GM19035 (cell line): ENCODE results near the gene NHLRC4.

Source experiments
- ATAC-seq: cut with Tn5 transposase; IDR thresholded peaks from one replicate; pipeline ENCODE4 v1.9.1; 2021; ENCODE audit not compliant: unreplicated experiment

The NHLRC4 gene

DNA sequence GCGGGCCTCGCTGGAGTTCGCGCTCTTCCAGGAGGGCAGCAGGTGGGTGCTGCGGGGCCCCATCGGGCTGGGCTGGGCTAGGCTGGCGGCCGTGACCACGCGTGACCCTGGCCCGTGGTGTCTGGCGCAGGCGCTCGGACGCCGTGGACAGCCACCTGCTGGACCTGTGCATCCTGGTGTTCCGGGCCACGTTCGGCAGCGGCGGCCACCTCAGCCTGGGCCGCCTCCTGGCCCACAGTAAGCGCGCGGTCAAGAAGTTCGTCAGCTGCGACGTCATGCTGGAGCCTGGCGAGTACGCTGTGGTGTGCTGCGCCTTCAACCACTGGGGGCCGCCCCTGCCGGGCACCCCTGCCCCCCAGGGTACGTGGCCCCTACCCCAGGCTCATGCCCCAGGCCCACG, 14.6 kb upstream of the NHLRC4 start:
- ATAC-seq: no peak

DNA sequence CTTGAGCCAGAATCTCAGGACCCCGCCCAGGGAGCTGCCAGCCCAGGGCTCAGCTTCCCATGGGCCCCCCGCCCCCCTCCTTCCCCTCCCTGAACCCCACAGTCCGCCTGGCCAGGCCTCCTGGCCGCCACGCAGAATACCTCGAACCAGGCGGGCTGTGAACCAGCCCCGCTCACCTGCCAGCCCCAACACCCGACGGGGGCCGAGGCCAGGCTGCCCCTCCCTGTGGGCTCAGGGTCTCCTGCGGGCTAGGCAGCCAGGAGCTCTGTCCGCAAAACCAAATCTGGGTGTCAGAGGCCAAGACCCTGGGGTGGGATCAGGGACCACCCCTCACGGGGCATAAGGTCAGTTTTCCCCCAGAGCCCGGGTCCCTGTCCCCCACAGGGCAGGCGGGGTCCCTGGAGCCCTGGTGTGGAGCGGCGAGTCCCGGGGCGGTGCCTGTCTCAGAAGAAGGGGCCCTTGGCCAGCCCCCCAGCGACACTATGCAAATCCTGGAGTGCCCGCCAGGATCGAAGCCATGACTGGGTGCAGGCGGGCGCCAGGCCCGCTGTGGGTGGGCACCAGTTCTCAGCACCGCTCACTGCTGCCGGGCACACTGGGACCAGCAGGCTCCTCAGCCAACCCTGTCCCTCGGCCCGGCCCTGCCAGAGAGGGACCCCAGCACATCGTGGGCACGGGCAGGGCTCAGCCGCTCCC, 13.1 kb upstream of the NHLRC4 start:
- no peak for ATAC-seq

DNA sequence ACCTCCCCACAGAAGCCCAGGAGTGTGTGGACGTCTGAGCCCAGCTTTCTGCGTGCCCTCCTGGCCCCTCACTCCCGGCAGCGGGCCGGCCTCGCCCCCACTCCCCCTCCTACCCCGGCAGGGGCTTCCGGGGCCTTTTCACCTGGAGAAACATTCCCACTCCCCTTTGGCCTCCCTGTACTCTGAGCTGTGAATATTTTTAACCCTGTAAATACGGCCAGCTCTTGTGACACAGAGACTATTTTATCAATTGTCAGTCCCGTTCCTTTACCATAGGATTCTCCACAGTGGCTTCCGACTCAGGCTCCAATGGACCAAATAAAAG, 12.5 kb upstream of the NHLRC4 start:
- ATAC-seq: no peak

DNA sequence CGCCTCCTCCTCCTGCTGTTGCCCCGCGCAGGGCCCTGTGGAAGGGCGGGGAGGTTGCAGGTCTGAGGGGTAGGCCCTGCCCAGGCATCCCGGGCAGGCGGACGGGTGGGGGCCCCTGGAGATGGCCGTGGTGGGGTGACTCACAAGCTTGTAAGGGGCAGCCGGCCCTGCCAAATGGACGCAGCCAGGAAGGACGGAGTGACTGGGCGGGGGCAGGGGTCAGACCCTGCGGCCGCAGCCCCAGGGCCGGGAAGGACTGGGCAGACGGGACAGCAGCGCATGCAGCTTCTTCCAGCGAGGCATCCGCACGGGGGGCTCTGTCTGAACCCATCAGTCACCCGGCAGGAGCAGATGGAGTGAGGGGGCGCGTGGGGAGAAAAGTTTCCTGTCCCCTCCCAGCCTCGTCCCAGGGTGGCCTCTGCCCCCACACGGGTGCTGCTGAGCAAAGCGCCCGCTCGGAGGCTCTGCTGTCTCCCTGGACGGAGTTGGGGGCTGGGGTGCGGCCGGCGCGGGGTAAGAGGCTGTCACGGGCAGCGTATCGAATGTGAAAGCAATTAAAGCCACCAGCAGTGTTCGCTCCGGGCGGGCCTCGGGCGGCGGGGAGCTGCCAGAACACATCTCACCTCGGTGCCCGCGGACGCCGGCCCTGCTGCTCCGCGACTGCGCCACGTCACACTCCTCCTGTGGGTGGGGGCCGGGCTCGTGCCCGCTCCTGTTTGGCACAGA, 12.0 kb upstream of the NHLRC4 start:
- ATAC-seq: no peak

DNA sequence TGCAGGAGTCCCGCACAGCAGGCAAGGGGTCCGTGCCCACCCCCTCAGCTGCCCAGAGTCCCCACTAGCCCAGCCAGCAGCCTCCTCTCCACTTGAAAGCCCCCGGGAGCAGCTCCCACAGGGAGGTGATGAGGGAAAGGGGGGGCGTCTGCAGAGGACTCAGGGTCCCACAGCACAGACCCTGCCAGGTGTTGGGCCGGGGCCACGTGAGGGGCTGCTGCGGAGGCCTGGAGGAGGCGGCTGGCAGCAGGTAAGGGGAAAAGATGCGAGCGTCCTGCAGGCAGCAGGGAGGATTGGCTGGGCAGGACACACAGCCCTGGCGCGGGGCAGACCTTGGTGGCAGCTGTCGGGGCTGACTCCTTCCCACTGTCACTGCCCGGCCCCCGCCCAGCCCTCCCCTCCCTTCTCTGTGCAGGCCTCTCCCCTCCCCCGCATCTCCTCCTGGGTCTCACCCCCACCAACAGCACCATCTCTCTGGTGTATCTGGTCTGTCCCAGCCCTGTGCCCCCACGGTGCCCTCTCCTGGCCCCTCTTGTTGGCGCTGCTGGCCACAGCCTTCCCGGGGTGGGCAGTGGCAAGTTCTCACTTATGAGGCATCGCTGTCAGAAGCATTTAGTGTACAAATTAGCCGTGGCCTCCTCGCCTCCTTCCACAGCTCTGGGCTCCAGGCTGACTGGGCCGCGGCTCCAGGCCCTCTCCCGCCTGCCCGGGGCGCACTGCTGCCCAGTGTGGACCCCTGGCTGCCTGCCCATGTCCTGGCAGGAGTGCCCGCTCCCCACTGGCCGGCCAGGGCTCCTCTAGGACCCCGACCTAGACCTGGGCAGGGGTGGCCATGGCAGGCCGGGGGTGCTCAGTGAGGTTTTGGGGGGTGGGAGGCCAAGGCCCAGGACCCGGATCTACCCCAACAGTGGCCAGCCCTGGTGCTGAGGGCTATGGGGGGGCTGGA, 11.0 kb upstream of the NHLRC4 start:
- ATAC-seq: no peak

DNA sequence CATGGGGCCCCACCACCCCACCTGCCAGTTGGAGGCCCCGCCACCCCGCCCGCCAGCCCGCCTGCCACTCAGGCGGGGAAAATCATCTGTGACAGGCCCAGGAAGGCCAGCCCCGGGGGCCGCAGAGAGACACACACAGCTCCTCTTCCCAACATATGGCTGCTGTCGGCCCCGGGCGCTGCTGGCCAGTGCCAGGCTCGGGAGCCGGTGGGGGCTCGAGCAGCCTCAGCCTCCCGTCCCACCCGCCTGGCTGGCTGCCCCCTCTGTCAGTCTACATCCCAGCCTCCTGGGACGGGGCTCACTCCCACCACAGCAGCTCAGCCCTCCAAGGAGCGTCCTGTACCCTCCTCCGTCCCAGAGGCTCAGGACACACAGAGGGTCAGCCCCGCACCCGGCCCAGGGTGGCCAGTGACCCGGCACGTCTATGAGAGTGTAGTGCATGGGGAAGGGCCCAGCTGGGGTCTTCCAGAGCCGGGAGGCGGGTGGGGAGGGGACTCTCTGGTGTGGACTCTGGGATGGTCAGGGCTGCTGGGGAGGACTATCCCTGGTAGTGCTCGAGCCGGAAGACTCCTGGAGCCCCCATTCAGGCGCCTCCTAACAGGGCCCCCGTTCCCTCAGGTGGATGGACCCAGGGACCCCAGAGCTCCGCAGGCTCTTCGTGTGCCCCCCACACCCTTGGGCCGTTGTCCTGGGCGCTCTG, 10.2 kb upstream of the NHLRC4 start:
- ATAC-seq: no peak

DNA sequence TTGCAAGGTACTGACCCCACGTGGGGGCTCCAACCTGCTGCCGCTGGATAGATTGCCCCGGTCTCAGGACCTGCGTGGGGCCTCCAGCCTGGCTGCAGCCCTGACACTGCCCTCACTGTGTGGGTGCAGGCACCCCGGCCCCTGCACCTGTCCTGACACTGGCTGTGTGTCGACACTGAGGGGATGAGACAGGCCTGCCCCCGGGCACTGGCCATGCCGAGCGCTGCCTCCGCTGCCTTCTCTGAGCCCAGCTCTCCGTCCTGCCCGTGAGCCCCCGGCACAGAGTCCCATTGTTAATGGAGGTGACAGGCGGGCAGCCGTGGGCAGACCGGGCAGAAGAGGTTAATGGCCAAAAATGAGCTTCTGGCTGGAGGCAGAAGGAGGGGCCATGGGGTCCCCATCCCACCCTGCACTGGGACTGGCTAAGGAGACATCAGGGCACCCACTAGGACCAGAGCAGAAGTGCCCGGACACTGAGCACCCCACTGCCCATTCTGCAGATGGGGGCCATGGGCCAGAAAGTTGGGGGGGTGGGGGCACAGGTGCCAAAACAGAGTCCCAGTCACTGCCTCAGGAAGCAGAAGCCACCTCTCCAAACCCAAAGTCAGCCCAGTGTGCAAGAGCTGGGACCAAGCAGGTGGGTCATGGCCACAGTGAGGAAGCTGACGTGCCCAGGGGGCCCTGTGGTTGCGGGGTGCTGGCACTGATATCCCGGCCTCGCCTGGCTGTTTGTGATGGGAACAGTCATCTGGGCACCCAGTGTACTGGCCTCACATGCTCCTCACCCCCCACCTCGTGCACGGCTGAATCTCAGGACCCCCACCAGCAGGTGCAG, 9.1 kb upstream of the NHLRC4 start:
- no peak for ATAC-seq

DNA sequence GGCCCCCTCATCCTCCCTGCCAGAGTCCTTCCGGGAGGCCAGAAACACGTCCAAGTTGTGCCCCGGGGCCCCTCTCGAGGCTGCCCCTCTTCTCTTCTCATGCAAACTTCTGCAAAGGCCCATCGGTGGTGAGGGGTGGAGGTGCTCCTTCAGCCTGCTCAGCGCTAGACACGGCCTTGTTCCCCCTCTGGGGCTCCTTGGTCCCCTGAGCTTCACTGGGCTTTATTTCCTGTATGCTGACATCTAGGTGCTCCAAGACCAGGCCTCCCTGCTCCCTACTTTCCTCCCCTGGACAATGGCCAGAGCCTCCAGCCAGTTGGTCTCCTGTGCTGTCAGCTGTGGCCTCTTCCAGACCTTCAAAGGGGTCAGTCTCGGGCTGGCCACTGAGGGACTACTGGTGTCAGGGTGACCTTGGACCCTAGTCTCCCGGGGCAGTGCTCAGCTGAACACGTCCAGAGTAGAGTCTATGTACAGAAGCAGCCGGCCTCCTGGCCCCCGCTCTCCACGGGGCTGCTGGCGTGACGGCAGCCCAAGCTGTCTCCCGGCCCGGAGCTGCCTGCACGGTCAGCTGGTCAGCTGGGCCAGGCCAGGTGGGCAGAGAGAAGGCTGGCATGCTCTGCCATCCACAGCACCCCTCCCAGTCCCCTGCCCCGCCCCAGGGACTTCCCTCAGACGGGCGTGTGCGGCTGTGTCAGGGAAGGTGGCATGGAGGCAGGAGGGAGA, 8.3 kb upstream of the NHLRC4 start:
- ATAC-seq: no peak

DNA sequence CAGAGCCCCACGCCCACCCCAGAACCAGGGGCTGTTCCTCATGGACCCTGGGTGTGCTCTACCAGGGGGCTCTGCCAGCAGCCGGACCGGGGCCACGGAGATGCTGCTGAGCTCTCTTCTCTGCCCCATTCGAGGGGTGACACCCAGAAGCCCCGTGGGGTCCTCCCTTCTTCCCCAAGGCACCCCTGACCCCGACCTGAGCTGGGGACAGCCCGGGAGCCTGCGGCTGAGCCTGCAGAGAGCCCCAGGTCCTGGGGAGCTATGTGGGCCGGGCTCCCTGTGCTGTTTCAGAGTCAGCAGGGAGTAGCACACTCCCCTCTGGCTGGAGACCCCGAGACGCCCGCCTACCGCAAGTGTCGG, 7.8 kb upstream of the NHLRC4 start:
- ATAC-seq: no peak

DNA sequence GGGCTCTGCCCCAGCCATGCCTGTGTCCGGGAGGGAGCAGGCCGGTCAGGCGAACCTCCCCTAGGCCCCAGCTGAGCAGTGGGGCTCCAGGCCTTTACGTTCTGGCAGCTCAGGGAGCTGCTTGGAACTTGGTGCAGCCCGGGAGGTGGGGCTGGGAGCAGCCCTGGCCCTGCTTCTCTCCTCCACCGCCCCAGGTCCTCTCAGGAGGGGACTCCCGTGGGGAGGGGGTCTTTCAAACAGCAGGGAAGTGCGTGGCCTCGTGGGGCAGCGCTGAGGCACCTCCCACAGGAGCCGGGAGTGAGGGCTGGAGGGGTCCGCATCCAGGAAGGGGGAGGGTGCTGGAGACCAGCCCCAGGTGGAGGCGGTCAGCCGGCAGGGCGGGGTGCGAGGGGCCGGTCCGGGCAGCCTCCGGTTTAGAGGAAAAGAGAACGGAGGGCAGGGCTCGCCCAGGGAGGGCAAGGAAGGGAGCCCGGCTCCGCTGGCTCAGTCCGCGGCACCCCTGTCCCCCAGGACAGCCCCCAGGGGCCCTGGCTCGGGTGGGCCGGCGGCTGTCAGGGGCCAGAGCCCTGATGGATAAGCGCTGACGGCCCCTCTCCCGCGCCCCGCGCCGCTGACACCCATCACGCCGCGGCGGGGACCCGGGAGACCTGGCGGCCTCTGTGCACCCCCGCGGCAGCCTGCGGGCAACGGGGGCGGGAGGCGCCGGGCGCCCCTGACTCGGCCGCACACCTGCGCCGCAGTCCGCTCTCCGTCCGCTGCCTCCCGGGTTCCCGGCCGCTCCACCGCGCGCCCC, 7.2 kb upstream of the NHLRC4 start:
- no peak for ATAC-seq

DNA sequence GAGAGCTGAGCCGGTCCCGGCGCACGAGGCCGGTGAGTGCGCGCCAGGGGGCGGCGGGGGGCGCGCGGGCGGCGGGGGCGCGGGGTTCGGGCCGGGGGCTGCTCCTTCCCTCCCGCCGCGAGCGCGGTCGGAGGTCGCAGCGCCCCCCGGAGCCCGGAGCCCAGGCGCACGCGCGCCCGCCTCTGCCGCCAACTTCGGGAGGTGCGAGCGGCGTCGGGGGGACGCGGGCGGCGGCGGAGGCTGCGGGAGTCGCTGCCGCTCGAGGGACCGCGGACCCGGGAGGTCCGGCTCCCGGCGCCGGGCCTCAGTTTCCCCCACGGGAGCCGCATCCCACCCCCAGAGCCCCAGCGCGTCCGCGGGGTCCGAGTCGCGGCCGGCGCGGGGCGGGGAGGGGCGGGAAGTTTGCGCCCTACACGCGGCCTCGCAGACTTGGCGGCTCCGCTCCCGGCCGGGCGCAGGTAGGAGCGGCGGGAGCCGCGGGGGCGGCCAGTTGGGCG, 6.6 kb upstream of the NHLRC4 start, which contains the start of gene PRR35:
TSS of gene PRR35 (plus strand) at position 191 of the 497 bp plus-strand sequence. CDS start 2,901 bp downstream, outside the sequence.
- no peak for ATAC-seq

DNA sequence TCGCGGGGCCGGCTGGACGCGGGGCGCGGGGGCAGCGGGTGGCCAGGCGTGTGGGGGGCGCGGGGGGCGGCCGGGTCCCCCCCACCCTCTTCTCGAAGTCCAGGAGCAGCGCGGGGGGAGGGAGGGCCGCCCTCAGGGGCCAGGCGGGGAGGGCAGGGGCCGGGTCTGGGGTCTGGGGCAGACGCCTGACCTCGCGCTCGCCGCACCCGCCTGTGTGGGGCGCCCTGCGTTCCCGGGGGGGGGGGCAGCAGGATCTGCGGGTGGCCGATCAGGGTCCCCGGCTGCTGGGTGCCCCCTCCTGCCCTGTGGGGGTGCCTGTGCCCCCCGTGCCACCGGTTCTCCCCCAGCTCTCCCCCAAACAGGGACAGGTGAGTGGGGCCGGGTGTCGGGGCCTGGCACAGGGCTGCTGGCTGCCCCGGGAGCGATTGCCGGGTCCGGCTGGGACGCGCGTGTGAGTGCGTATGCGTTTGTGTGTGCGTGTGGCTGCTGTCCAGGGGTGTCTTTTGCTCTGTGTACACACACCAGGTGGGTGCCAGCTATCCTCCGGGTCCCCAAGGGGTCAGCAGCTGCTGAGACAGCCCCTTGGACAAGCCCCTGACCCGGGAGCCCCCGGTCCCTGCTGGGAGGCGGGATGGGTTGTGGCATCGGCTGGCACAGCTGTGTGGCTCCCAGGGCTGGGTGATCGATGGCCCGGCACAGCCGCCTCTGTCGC, 5.9 kb upstream of the NHLRC4 start:
- no peak for ATAC-seq

DNA sequence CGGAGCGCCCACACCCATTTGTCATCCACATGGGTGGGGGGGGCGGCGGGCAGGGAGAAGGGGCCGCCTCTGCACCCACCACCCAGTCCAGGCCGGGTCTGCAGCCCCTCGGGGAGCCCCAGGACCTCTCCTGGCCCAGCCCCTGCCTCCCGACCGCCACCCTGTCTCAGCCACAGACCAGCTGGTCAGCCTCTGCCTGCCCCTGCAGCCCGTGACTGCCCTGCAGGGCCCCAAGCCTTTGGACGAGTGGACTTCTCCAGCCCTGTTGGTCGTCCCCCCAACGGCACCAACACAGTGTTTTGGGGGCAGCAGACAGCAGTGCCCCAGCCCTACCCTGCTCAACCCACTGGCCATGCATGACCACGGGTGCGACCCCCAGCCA, 5.4 kb upstream of the NHLRC4 start:
- ATAC-seq: no peak

DNA sequence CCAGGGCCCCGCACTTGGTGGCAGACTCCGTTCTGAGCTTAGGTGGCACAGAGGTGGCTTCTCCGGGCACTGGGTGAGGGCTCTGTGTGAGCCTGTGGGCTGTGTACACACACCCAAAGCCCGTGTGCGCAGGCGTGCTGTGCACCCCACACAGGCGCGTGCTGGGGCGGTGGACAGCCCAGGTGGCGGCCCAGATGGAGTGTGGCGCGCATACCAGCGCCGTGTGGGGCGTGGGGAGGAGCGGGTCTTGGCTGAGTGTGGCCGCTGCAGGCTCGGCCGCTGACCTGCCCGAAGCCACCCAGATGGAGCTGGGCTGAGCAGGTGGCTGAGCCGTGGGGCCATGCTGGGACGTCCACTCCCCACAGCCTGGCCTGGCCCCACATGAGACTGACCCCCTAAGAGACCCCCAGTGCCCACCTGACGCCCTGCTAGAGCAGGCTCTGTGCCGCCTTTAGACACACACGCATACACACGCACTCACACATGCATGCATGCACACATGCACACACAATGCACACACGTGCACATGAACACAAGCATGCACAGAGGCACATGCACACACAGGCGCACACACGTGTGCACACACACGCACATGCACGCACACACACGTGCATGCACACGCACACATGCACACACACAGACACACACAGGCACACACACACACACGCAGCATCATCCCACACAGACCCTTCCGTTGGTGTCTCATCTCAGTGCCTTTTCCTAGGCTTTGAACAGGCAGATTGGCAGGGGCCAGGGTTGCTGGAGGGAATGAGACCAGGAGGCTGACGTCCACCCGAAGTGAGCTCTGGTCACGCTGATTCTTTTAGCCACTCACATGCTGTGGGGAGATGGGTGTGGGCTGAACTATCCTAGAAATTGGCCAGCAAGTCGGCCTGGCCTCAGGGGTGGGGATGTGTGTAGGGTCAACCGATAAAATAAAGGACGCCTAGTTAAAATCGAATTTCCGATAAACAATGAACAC, 4.6 kb upstream of the NHLRC4 start:
- ATAC-seq: no peak

DNA sequence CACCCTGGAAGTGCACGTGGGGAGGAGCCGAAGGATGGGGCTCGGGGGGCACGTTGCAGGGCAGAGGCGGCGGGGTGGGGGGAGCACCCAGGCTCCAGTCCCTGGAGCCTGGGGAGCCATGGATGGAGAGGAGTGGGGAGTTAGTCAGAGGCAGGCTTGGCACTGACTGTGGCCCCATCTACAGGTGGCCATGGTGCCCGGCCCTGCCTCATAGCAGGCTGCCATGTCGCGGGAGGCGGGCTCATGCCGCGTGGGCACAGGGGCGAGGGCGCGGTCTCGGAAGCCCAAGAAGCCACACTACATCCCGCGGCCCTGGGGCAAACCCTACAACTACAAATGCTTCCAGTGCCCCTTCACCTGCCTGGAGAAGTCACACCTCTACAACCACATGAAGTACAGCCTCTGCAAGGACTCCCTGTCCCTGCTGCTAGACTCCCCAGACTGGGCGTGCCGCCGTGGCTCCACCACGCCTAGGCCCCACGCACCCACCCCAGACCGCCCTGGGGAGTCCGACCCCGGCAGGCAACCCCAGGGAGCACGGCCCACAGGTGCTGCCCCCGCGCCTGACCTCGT, 3.6 kb upstream of the NHLRC4 start:
- ATAC-seq: no peak

DNA sequence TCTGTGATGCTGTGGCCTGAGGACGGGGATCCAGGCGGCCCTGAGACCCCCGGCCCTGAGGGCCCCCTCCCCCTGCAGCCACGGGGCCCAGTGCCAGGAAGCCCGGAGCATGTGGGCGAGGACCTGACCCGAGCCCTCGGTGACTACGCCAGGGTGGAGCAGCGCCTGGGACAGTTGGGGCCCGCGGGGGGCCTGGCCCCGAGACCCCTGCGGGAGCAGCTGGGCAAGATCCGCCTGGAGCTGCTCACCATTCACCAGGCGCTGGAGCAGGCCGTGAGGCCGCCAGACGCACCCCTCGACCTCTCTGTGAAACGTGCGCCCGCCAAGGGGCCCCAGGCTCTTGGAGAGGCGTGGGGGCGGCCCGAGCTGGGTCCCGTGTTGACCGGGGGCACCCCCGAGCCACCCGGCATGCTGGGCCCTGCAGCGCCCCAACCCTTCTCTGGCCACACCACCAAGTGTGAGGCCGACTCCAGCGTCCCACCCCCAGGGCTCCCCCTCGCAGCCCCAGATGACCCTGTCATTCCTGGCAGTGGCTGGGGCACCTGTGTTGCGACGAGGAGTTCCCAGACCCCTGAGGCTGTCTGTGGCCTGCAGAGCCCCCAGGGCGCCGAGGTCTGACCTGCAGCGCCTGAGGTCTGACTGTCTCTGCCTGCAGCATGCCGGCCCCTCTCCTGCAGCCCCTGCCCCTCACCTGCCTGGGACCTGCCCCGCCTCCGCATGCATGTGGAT, 2.0 kb upstream of the NHLRC4 start:
- ATAC-seq: no peak
